Lower leg skin (tissue), 3 donors: Measurements from ENCODE around the gene IGLL5.

Experiments
- POLR2A ChIP-seq, 2 donors: fragments of 450-650 bp; IDR thresholded peaks; one replicate each; pipeline ENCODE4 v1.6.1; 2016 to 2017; ENCODE audit warnings: antibody characterized with exemption in 2 of 2, mild to moderate bottlenecking in 1 of 2, moderate library complexity in 1 of 2
- TF ChIP-seq, protein P1 (sequence below), 3 donors: fragments of 450-650 bp; IDR thresholded peaks; one replicate each; pipeline ENCODE4 v1.5.1; 2016; ENCODE audit warnings: antibody characterized with exemption in 3 of 3, mild to moderate bottlenecking in 3 of 3, moderate library complexity in 2 of 3

DNA sequence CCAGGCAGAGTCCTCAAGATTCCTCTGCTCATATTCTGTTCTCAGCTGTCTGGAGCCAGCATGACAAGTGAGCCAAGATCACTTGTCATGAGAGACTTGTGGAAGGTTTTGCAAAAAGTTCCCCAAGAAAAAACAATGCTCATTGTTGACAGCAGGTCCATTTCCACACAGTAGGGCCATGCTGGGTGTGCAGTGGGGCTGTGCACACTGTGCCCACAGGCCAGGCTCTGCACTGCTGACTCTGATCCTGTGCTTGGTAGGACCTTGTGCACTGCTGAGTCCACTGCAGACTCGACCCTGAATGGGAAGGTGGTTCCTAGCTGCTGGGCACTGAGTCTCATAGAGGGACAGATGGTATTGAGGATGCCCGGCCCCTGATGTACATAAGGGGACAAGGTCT is 33.9 kb upstream of the IGLL5 start:
- TF ChIP-seq, protein P1, sequence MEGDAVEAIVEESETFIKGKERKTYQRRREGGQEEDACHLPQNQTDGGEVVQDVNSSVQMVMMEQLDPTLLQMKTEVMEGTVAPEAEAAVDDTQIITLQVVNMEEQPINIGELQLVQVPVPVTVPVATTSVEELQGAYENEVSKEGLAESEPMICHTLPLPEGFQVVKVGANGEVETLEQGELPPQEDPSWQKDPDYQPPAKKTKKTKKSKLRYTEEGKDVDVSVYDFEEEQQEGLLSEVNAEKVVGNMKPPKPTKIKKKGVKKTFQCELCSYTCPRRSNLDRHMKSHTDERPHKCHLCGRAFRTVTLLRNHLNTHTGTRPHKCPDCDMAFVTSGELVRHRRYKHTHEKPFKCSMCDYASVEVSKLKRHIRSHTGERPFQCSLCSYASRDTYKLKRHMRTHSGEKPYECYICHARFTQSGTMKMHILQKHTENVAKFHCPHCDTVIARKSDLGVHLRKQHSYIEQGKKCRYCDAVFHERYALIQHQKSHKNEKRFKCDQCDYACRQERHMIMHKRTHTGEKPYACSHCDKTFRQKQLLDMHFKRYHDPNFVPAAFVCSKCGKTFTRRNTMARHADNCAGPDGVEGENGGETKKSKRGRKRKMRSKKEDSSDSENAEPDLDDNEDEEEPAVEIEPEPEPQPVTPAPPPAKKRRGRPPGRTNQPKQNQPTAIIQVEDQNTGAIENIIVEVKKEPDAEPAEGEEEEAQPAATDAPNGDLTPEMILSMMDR (IDR thresholded peaks at IDR 0.05): no peak
- no peak for TF ChIP-seq POLR2A (IDR thresholded peaks at IDR 0.05)
